Ectodermal cell (in vitro differentiated cells): ENCODE data around the gene FAT4.
A peak's percentile ranks its signal among the peaks of the same experiment; 100 is the strongest.

Source experiments
- H3K27ac ChIP-seq: 2 replicates; pipeline ENCODE4 v1.7.0; 2013; ENCODE audit warnings: mild to moderate bottlenecking, low read depth, low read length; ENCODE audit not compliant: insufficient read depth, poor library complexity, severe bottlenecking
- H3K27me3 ChIP-seq: 2 replicates; pipeline ENCODE4 v1.7.0; 2013; ENCODE audit warnings: mild to moderate bottlenecking, low read length; ENCODE audit not compliant: insufficient read depth, control insufficient read depth, poor library complexity, severe bottlenecking
- H3K36me3 ChIP-seq: one replicate; pipeline ENCODE4 v1.7.0; 2013; ENCODE audit warnings: low read length; ENCODE audit not compliant: control insufficient read depth, insufficient read depth
- H3K4me1 ChIP-seq: one replicate; pipeline ENCODE4 v1.7.0; 2013; ENCODE audit warnings: low read length; ENCODE audit not compliant: control insufficient read depth, insufficient read depth
- H3K4me3 ChIP-seq: 2 replicates; pipeline ENCODE4 v1.7.0; 2013; ENCODE audit warnings: low read depth, low read length, control low read depth; ENCODE audit not compliant: insufficient read depth
- H3K9me3 ChIP-seq: 2 replicates; pipeline ENCODE4 v1.7.0; 2013; ENCODE audit warnings: mild to moderate bottlenecking, low read length, moderate library complexity; ENCODE audit not compliant: control insufficient read depth
- WGBS, 2 experiments: methylation state at CpG; one replicate each; pipeline ENCODE4 v1.1.7; 2013; ENCODE audit warnings: missing lambda C conversion rate in 2 of 2; 5-methylcytosine and 5-hydroxymethylcytosine counted together

FAT4 gene

GRCh38 chr4:125297116-125297515 is 17.6 kb upstream of the FAT4 start:
- 45 to 57% methylated on average over 2 of the region's 2 CpGs for WGBS, 2 experiments

GRCh38 chr4:125303058-125303457 is 11.7 kb upstream of the FAT4 start:
- no peak overlapping the region for H3K27ac ChIP-seq
- 100% methylated on average over 1 of the region's 1 CpG; no CpG with 5 or more reads in 1 of the 2 experiments for WGBS, 2 experiments
- H3K27me3 ChIP-seq: no peaks in the 10 kb centered on the region
- H3K9me3 ChIP-seq: no peaks in the 10 kb centered on the region
- no peak overlapping the region for H3K4me3 ChIP-seq
- H3K36me3 ChIP-seq: no peaks in the 10 kb centered on the region
- no peaks in the 10 kb centered on the region for H3K4me1 ChIP-seq

More at GRCh38 chr4:125297116-125297515, 17.6 kb upstream of the FAT4 start:
- H3K36me3 ChIP-seq: no peaks in the 10 kb centered on the region
- H3K9me3 ChIP-seq: no peaks in the 10 kb centered on the region
- H3K27me3 ChIP-seq: no peaks in the 10 kb centered on the region
- no peaks in the 10 kb centered on the region for H3K4me1 ChIP-seq
- H3K4me3 ChIP-seq: no peak overlapping the region
- H3K27ac ChIP-seq: no peak overlapping the region

GRCh38 chr4:125303821-125304220 is 10.9 kb upstream of the FAT4 start:
- Histone ChIP-seq H3K9me3 (no peaks in the 10 kb centered on the region), H3K27ac (no peak overlapping the region), H3K36me3 (no peaks in the 10 kb centered on the region), H3K4me3 (no peak overlapping the region), H3K4me1 (no peaks in the 10 kb centered on the region), H3K27me3 (no peaks in the 10 kb centered on the region)
- WGBS, 2 experiments: 92 to 94% methylated on average over 5 of the region's 5 CpGs

GRCh38 chr4:125306112-125306511 is 8.6 kb upstream of the FAT4 start:
- 89 to 95% methylated on average over 1 of the region's 1 CpG for WGBS, 2 experiments
- H3K27me3 ChIP-seq: no peaks in the 10 kb centered on the region

GRCh38 chr4:125306533-125306932 is 8.2 kb upstream of the FAT4 start:
- H3K4me3 ChIP-seq: no peak overlapping the region
- H3K4me1 ChIP-seq: no peaks in the 10 kb centered on the region
- H3K27ac ChIP-seq: no peak overlapping the region
- H3K27me3 ChIP-seq: no peaks in the 10 kb centered on the region
- H3K9me3 ChIP-seq: no peaks in the 10 kb centered on the region
- no peaks in the 10 kb centered on the region for H3K36me3 ChIP-seq

More at GRCh38 chr4:125306112-125306511, 8.6 kb upstream of the FAT4 start:
- no peak overlapping the region for H3K27ac ChIP-seq
- no peaks in the 10 kb centered on the region for H3K4me1 ChIP-seq
- H3K4me3 ChIP-seq: no peak overlapping the region
- H3K9me3 ChIP-seq: no peaks in the 10 kb centered on the region
- H3K36me3 ChIP-seq: no peaks in the 10 kb centered on the region

GRCh38 chr4:125311503-125311902 is 3.3 kb upstream of the FAT4 start:
- 95 to 100% methylated on average over 1 to 2 of the region's 2 CpGs for WGBS, 2 experiments
- H3K9me3 ChIP-seq: no peaks in the 10 kb centered on the region
- no peak overlapping the region for H3K4me3 ChIP-seq
- no peaks in the 10 kb centered on the region for H3K4me1 ChIP-seq
- no peaks in the 10 kb centered on the region for H3K36me3 ChIP-seq
- peaks cover 4% of the 10 kb centered on the region for H3K27me3 ChIP-seq
- H3K27ac ChIP-seq: no peak overlapping the region

- Histone ChIP-seq H3K9me3 (no peaks in the 10 kb centered on the region), H3K27me3 (peaks cover 9% of the 10 kb centered on the region), H3K27ac (no peak overlapping the region), H3K36me3 (peaks cover under 1% of the 10 kb centered on the region), H3K4me1 (no peaks in the 10 kb centered on the region), H3K4me3 (no peak overlapping the region)
- WGBS, 2 experiments: 10% methylated on average over 7 of the region's 7 CpGs
Observed at GRCh38 chr4:125313497-125313896, 1.3 kb upstream of the FAT4 start.

- Histone ChIP-seq H3K4me3 (peak overlapping the region; percentile 81), H3K27me3 (peaks cover 9% of the 10 kb centered on the region), H3K4me1 (no peaks in the 10 kb centered on the region), H3K27ac (peak overlapping the region; percentile 85), H3K36me3 (peaks cover 6% of the 10 kb centered on the region), H3K9me3 (no peaks in the 10 kb centered on the region)
- WGBS, 2 experiments: 2 to 3% methylated on average over 7 of the region's 7 CpGs
Observed at GRCh38 chr4:125313989-125314667, 627 bp upstream of the FAT4 start.

GRCh38 chr4:125315576-125316400 is 1.0 kb downstream of the FAT4 start:
- H3K4me1 ChIP-seq: no peaks in the 10 kb centered on the region
- peak overlapping the region; percentile 85 for H3K27ac ChIP-seq
- peaks cover 7% of the 10 kb centered on the region for H3K36me3 ChIP-seq
- H3K9me3 ChIP-seq: no peaks in the 10 kb centered on the region
- WGBS, 2 experiments: 0% methylated on average over 51 of the region's 51 CpGs
- H3K27me3 ChIP-seq: peaks cover 9% of the 10 kb centered on the region
- peak overlapping the region; percentile 81 for H3K4me3 ChIP-seq

- H3K27ac ChIP-seq: no peak overlapping the region
- H3K36me3 ChIP-seq: peaks cover 7% of the 10 kb centered on the region
- no peaks in the 10 kb centered on the region for H3K9me3 ChIP-seq
- 1% methylated on average over 25 of the region's 25 CpGs for WGBS, 2 experiments
- peaks cover 9% of the 10 kb centered on the region for H3K27me3 ChIP-seq
- peak overlapping the region; percentile 81 for H3K4me3 ChIP-seq
- no peaks in the 10 kb centered on the region for H3K4me1 ChIP-seq
Observed at GRCh38 chr4:125316401-125316790, 1.6 kb downstream of the FAT4 start.
